Retinal pigment epithelial cell (primary cell): ENCODE measurements around the gene SORD.
"Not testable (repeated sequence)": the region's sequence is repeated elsewhere in the genome, so short reads cannot be mapped to it uniquely, and the experiment has no call there.

Experiments
- DNase-seq: peaks from one replicate; pipeline ENCODE4 v3.0.0-alpha.2; 2010; ENCODE audit warnings: low read depth
- H3K4me3 ChIP-seq: 2 replicates; pipeline ENCODE4 v1.5.1; 2011; ENCODE audit warnings: mild to moderate bottlenecking, low read length, control low read depth, moderate library complexity
- CTCF ChIP-seq: conservative IDR thresholded peaks from 2 replicates; pipeline ENCODE4 v1.5.1; 2011; ENCODE audit warnings: low read depth, low read length, control low read depth, inconsistent platforms

SORD gene

GRCh38 chr15:45100884-45101625 is 78.1 kb downstream of the SORD start:
- no peak overlapping the region for H3K4me3 ChIP-seq
- no peak for DNase-seq
- TF ChIP-seq CTCF, result no peak

GRCh38 chr15:45101749-45102148 is 78.8 kb downstream of the SORD start:
- H3K4me3 ChIP-seq, result no peak overlapping the region
- DNase-seq, result no peak
- no peak for TF ChIP-seq CTCF

- TF ChIP-seq CTCF, result no peak
- no peak overlapping the region for H3K4me3 ChIP-seq
- no peak for DNase-seq
Measured at GRCh38 chr15:45102226-45102625, 79.2 kb downstream of the SORD start.

- H3K4me3 ChIP-seq, DNase-seq: not testable (repeated sequence)
Measured at GRCh38 chr15:45104170-45104569, 81.2 kb downstream of the SORD start.

- no peak for TF ChIP-seq CTCF
- no peak for DNase-seq
- no peak overlapping the region for H3K4me3 ChIP-seq
Measured at GRCh38 chr15:45105586-45105985, 82.6 kb downstream of the SORD start.

GRCh38 chr15:45106002-45106790 is 83.2 kb downstream of the SORD start:
- no peak for DNase-seq
- H3K4me3 ChIP-seq, result no peak overlapping the region
- no peak for TF ChIP-seq CTCF

GRCh38 chr15:45107941-45108630 is 85.1 kb downstream of the SORD start:
- H3K4me3 ChIP-seq, result no peak overlapping the region
- no peak for TF ChIP-seq CTCF
- DNase-seq, result no peak
